Stimulated activated naive CD8-positive, alpha-beta T cell treated with anti-CD3 and anti-CD28 coated beads, Interleukin-15, amount 100 ng/mL, for 72 hours (primary cell): ENCODE measurements around the gene IPO4.
"Not testable (repeated sequence)": the region's sequence is repeated elsewhere in the genome, so short reads cannot be mapped to it uniquely, and the experiment has no call there.

ENCODE experiments used
- ATAC-seq: fragments of 150-1000 bp; cut with Tn5 transposase; 2 replicates; pipeline ENCODE4 v1.10.0; 2021; ENCODE audit warnings: mild to moderate bottlenecking, moderate library complexity
- DNase-seq, 2 donors: peaks; one replicate each; pipeline ENCODE4 v3.0.0; 2021 to 2022
- H3K27ac Mint-ChIP-seq, 2 donors: one replicate each; pipeline ENCODE4 v1.8.0; 2022; ENCODE audit warnings: mild to moderate bottlenecking in 2 of 2, mixed read lengths in 2 of 2, moderate library complexity in 2 of 2
- H3K27me3 Mint-ChIP-seq: one replicate; pipeline ENCODE4 v1.8.0; 2022; ENCODE audit warnings: mixed read lengths
- H3K4me1 Mint-ChIP-seq: one replicate; pipeline ENCODE4 v1.8.0; 2022; ENCODE audit warnings: mild to moderate bottlenecking, mixed read lengths
- H3K4me3 Mint-ChIP-seq, 2 donors: one replicate each; pipeline ENCODE4 v1.8.0; 2022; ENCODE audit warnings: mild to moderate bottlenecking in 2 of 2, mixed read lengths in 2 of 2, moderate library complexity in 1 of 2
- H3K9me3 Mint-ChIP-seq, 2 donors: one replicate each; pipeline ENCODE4 v1.8.0; 2022; ENCODE audit warnings: mixed read lengths in 2 of 2

Gene IPO4

DNA sequence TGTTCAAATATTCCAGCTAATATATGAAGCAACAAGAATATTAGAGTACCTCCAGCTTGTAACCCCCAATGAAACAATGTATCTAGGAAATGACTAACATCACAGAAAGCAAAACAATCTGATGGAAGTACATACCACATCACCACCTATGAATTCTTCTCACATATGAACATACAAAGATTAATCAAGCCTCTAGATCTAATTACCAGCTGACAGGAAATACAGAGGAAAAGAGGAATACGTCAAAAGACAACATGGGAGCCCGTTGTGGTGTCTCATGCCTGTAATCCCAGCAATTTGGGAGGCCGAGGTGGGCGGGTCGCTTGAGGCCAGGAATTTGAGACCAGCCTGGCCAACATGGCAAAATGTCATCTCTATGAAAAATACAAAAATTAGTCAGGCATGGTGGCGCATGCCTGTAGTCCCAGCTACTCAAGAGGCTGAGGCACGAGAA, 36.0 kb upstream of the IPO4 start:
- H3K4me3 Mint-ChIP-seq, result no peak overlapping the region
- no peak for ATAC-seq
- H3K9me3 Mint-ChIP-seq, result no peaks in the 10 kb centered on the region
- no peaks in the 10 kb centered on the region for H3K27me3 Mint-ChIP-seq
- H3K27ac Mint-ChIP-seq, result peak overlapping the region in 1 of 2 donors; percentile 49
- H3K4me1 Mint-ChIP-seq, result peaks cover 38% of the 10 kb centered on the region
- DNase-seq, result no peak

DNA sequence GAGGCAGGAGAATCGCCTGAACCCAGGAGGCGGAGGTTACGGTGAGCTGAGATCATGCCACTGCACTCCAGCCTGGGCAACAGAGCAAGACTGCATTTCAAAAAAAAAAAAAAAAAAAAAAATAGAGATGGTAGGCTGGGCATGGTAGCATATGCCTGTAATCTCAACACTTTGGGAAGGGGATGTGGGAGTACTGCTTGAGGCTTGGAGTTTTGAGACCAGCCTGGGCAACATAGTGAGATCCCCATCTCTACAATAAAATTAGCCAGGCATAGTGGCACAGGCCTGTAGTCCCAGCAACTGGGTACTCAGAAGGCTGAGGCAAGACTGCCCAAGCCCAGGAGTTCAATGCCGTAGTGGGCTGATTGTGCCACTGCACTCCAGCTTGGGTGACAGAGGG, 34.4 kb upstream of the IPO4 start:
- H3K27me3 Mint-ChIP-seq, H3K9me3 Mint-ChIP-seq, H3K4me3 Mint-ChIP-seq, ATAC-seq, DNase-seq, H3K27ac Mint-ChIP-seq: not testable (repeated sequence)
- H3K4me1 Mint-ChIP-seq, result peaks cover 32% of the 10 kb centered on the region

DNA sequence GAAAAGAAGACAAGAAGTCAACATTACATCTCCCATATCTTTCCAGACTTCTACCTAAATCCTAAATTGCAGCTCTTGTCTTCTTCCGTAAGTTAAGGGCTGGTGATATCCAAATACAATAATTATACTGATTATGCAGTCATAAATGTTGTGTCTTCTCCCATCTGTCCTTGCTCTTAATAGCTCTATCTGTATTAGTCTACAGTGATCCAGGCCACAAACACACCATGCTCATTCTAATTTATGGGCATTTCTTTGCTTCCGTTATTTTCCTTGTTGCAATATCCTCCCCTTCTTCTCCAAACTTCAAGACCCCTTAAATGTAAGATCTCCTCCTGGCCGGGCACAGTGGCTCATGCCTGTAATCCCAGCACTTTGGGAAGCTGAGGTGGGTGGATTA, 30.9 kb upstream of the IPO4 start:
- Mint-ChIP-seq H3K27ac (peak overlapping the region; percentile 48 to 74), H3K4me1 (peaks cover 30% of the 10 kb centered on the region), H3K4me3 (no peak overlapping the region), H3K27me3 (no peaks in the 10 kb centered on the region), H3K9me3 (no peaks in the 10 kb centered on the region)
- ATAC-seq (no peak), DNase-seq (no peak)

DNA sequence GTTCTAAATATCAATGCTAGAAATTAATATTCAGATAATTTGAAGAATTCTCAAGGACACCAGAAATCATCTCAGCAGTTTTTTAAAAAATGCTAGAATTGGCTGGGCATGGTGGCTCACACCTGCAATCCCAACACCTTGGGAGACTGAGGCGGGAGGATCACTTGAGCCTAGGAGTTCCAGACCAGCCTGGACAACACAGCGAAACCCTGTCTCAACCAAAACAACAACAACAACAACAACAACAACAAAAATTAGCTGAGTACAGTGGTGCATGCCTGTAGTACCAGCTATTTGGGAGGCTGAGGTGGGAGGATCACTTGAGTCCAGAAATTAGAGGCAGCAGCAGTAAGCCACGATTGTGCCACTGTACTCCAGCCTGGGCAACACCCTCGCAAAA, 30.5 kb upstream of the IPO4 start:
- Mint-ChIP-seq H3K4me3 (no peak overlapping the region), H3K4me1 (peaks cover 31% of the 10 kb centered on the region), H3K27ac (no peak overlapping the region)

DNA sequence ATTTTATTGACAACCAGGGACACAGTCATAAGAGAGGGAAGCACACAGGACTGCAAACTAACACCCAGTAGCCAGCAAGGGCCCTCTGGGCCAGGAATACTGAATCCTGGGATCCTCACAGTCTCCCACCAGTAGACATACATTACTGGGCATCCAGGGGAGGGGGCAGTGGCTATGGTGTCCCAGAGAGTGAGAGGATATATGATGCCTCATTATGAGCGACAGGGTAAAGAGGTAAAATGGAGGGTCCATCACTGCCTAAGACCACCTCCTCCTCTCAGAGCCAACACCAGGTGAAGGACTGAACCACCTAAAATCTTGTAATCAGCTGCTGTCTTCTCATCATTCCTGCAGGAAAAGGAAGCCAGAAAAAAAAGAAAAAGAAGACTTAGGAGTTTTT, 28.3 kb upstream of the IPO4 start:
- H3K4me1 Mint-ChIP-seq, result peaks cover 53% of the 10 kb centered on the region
- not testable (repeated sequence) for DNase-seq, H3K4me3 Mint-ChIP-seq, H3K9me3 Mint-ChIP-seq, ATAC-seq, H3K27me3 Mint-ChIP-seq
- peak overlapping the region in 1 of 2 donors; percentile 88 for H3K27ac Mint-ChIP-seq

More for the DNA sequence above, 30.5 kb upstream of the IPO4 start:
- ATAC-seq (no peak), DNase-seq (no peak)
- Mint-ChIP-seq H3K27me3 (no peaks in the 10 kb centered on the region), H3K9me3 (no peaks in the 10 kb centered on the region)

DNA sequence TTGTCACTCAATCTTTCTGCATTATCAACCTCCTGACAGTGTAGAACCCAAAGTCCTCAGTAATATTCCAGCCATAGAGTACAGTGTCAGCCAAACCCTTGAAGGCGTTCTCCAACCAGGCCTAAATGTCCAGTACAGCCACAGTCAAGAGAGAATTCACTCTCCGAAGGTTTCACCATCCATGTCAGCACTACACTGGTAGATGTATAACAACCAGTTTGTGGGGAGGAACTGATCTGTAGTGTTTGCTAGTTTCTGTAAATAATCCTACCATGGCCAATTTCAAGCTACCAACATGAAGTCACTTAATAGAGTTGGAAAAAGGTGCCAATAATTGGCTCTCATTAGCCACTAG, 27.7 kb upstream of the IPO4 start:
- peaks cover 59% of the 10 kb centered on the region for H3K4me1 Mint-ChIP-seq
- H3K27me3 Mint-ChIP-seq, result no peaks in the 10 kb centered on the region
- no peaks in the 10 kb centered on the region for H3K9me3 Mint-ChIP-seq
- DNase-seq (no peak), ATAC-seq (no peak)
- peak overlapping the region; percentile 50 to 89 for H3K27ac Mint-ChIP-seq
- peak overlapping the region; percentile 92 to 94 for H3K4me3 Mint-ChIP-seq

DNA sequence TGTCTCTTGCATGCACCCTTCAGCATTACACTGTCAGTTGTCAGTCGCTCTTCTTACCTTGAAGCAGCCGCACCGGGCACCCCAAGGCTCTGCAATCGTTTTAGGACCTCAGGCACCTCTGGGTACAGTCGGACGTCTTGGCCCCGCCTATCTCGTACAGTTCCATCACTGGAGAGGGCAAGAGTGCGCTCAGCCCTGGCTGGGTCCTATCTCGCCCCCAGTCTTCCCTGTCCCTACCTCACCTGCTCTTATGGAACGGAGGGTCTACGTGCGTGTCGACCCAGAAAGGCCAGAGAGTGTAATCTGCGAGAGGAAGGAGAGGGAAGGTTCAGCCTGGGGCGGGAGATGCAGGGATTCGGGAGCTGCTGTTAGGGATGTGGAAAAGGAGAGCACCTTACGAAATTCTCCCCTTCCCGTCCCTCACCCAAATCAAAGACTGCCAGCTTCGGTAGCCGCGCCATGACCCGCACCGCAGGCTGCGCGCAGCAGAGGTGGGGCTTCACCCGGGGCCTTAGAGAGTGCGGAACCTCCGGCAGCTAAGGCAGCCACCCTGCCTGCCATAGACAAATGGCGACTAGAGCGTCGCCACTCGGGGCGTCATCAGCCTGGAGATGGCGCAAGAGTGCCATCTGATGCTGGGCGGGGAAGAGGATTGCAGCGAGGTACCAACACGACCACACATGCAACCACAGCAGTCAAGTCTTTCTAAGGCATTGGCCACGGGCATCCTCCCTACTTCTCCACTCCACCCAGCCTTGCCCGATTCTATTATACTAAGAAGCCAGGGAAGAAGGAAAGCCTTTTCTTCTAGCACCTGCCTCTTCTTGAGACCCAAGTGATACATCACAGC, 27.1 kb upstream of the IPO4 start, which contains the start of gene MDP1:
Gene MDP1, minus strand, starts transcription at position 572 of the 850 bp plus-strand sequence. Its CDS starts 111 bp downstream, at position 461.
- H3K27me3 Mint-ChIP-seq, result no peaks in the 10 kb centered on the region
- DNase-seq (peak; percentile 80 to 87), ATAC-seq (peak; percentile 81)
- H3K9me3 Mint-ChIP-seq, result no peaks in the 10 kb centered on the region
- peaks cover 64% of the 10 kb centered on the region for H3K4me1 Mint-ChIP-seq
- H3K4me3 Mint-ChIP-seq, result peak within 1 kb of the TSS; percentile 92 to 94
- H3K27ac Mint-ChIP-seq, result peak within 1 kb of the TSS; percentile 88 to 89

DNA sequence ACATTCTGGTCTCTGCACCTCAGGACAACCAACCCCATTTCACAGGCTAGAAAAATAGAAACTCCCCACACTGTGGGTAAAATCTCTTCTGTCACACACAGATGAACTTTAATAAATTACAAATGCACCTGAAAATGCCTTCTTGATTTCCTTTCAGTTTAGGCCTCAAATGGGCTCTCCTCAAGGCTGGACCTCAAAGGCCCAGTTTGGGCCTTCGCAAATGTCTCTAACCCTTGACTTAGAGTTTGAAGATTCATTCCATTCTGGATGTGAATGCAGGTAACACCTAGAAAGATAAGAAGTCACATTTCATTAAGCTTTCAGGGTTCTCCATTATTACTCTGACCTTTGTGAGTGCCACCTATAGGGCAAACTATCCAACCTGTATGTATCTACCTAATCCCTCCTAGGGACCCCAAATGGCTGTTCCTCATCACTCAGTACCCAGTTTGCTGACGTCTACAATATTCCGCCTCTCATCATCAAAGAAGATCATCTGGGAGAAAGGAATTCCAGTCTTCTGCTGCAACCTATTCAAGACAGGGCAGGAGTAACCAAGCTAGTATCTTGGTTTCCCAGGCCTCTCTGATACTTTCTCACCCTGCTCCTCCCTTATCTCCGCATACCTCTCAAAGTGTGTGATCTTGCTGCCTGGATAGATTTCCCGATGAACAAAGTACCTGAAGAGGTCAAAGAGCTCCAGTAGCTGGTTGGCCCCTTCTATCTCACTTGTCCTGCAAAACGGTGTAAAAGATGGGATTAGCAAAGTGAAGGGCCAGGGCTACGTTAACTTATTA, 25.4 kb upstream of the IPO4 start:
- H3K27me3 Mint-ChIP-seq, result no peaks in the 10 kb centered on the region
- H3K4me1 Mint-ChIP-seq, result peaks cover 67% of the 10 kb centered on the region
- H3K4me3 Mint-ChIP-seq, result peak overlapping the region; percentile 92 to 94
- ATAC-seq (no peak), DNase-seq (no peak)
- peak overlapping the region; percentile 98 for H3K27ac Mint-ChIP-seq
- H3K9me3 Mint-ChIP-seq, result no peaks in the 10 kb centered on the region

DNA sequence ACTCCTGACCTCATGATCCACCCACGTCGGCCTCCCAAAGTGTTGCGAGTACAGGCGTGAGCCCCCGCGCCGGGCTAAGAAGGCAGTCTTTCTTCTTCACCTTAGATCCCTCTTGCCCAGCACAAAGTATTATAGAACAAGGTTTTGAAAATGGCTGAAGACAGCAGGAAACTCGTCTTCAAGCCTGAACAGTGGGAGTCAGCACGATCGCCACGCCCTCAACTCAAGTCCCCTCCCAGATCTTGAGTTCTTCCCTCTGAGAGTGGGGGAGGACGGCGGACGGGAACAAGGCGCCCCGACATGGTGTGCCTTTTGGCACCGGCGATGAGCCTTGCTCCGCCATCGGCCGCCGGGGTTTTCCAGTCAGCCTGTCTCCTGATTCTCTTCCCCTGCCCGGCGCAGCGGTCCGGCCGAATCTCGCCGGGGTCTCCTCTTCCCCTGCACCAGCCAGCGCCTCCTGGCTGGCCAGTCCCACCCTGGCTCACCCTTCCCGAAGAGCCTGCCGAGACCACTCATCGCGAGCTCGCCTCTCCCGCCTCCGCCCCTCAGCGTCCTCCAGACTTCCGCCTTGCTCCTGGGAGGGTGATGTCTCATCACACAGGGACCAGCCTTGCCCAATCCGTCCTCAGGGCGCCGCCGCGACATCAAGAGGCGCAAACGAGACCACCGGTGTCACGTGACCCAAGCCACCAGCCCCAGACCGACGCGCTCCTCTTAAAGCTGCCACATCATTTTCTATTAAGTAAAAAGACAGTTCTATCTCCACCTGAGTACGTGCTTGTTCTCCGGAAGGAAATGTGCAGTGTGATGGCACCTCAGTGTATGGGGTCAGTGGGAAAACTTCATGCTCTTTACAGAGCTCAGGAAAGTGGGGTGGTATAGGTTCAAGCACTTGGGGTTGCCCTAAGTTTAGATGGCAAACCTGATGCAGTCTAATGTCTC, 24.6 kb upstream of the IPO4 start, which contains the start of gene CHMP4A:
Gene CHMP4A, minus strand, starts transcription at position 565 of the 942 bp plus-strand sequence. Its CDS starts 49 bp downstream, at position 516.
- ATAC-seq (peak; percentile 86), DNase-seq (peak; percentile 94 to 97)
- peaks cover 67% of the 10 kb centered on the region for H3K4me1 Mint-ChIP-seq
- peak within 1 kb of the TSS; percentile 92 to 94 for H3K4me3 Mint-ChIP-seq
- no peaks in the 10 kb centered on the region for H3K9me3 Mint-ChIP-seq
- H3K27ac Mint-ChIP-seq, result peak within 1 kb of the TSS; percentile 98
- H3K27me3 Mint-ChIP-seq, result no peaks in the 10 kb centered on the region

DNA sequence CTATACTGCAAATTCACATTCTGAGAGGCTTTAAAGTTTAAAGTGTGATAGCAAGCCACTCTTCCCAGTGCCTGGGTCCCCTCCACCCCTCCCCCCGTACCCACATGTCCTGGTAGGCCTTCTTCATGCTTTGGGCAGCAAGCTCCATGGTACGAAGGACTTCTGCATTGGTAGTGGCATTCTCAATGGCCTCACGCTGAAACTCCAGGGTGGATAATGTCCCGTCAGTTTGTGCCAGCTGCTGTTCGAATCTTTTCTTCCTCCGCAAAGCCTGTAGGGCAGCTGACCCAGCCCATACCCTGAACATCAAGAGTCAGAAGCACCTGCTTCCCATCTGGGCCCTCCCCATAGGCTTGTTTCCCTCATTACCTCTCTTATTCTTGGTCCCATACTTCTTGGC, 22.7 kb upstream of the IPO4 start:
- ATAC-seq (no peak), DNase-seq (no peak)
- Mint-ChIP-seq H3K27ac (peak overlapping the region; percentile 57 to 73), H3K4me3 (peak overlapping the region in 1 of 2 donors; percentile 94), H3K4me1 (peaks cover 77% of the 10 kb centered on the region), H3K9me3 (no peaks in the 10 kb centered on the region), H3K27me3 (no peaks in the 10 kb centered on the region)

DNA sequence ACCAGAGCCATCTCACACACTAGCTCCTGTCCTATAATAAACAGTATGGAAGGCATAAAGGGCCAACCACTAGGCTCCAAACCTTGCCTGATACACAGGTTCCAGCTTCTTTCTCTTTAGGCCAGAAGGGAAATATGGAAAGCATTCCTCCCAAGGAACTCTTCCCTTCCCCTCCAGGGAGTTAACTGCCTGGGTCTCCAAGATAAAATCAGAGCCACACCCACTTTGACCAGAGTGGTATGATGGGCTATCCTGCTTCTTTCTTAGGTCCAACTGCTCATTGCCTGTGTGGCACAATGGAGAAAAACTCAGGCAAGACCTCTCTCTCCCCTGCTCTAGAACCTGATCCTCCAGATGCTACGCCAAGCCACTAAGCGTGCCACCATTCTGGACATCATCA, 19.0 kb upstream of the IPO4 start:
- no peak for ATAC-seq
- Mint-ChIP-seq H3K4me3 (no peak overlapping the region), H3K27ac (peak overlapping the region in 1 of 2 donors; percentile 57), H3K4me1 (peaks cover 51% of the 10 kb centered on the region), H3K27me3 (no peaks in the 10 kb centered on the region), H3K9me3 (peaks cover 6% of the 10 kb centered on the region in 2 donors)
- no peak for DNase-seq

DNA sequence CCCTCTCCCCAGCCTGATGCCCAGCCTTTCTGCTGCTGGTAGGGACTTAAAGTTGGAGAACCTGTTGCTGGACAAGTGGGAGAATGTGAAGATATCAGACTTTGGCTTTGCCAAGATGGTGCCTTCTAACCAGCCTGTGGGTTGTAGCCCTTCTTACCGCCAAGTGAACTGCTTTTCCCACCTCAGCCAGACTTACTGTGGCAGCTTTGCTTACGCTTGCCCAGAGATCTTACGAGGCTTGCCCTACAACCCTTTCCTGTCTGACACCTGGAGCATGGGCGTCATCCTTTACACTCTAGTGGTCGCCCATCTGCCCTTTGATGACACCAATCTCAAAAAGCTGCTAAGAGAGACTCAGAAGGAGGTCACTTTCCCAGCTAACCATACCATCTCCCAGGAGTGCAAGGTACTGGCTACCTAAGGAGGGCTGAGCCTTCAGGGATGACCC, 18.5 kb upstream of the IPO4 start:
- Mint-ChIP-seq H3K4me1 (peaks cover 46% of the 10 kb centered on the region), H3K4me3 (no peak overlapping the region), H3K27me3 (no peaks in the 10 kb centered on the region), H3K27ac (peak overlapping the region in 1 of 2 donors; percentile 4), H3K9me3 (peaks cover 7 to 8% of the 10 kb centered on the region in 2 donors)
- DNase-seq (no peak), ATAC-seq (no peak)

DNA sequence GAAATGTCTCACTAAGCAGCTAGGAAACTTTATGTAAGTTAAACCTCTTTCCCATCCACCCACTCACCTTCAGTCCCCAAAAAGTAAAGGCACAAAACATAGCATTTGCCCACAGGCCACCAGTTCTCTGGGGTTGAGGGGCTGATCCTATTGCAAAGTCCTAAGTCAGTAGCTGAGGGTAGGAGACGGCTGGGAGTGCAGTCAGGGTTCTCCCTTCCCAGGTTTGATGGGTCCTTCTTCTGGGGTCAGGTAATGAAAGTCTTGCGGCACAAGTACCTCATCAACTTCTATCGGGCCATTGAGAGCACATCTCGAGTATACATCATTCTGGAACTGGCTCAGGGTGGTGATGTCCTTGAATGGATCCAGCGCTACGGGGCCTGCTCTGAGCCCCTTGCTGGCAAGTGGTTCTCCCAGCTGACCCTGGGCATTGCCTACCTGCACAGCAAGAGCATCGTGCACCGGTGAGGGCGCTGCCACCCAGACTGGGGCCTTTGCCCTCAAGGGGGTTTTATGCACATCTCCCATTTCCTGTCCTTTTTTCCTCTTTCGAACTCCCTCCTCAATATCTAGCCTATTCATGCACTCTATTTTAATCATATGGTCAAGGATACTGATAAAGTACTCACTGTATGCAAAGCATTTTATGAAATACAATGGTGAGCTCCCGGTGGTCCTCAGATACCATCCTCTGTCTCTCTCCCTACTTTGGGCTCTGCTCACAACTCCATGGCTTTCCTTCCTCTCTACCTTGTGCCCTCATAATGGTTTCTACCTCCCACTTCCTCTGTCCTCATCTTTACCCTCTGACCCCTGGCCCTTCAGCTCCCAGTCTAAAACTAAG, 17.9 kb upstream of the IPO4 start:
- no peak for ATAC-seq
- H3K27me3 Mint-ChIP-seq, result no peaks in the 10 kb centered on the region
- peak overlapping the region in 1 of 2 donors; percentile 4 for H3K27ac Mint-ChIP-seq
- H3K4me1 Mint-ChIP-seq, result peaks cover 41% of the 10 kb centered on the region
- no peak for DNase-seq
- H3K9me3 Mint-ChIP-seq, result peaks cover 9 to 11% of the 10 kb centered on the region in 2 donors
- no peak overlapping the region for H3K4me3 Mint-ChIP-seq
